Posterior cingulate gyrus (tissue), 11 donors: ENCODE results near the gene RAB39B.

ENCODE experiments used
- DNase-seq, 10 donors: peaks; one replicate each; pipeline versions ENCODE4 v3.0.0 to v3.0.0-alpha.2; 2020 to 2021; ENCODE audit warnings: mixed read lengths in 3 of 10
- intact Hi-C: fragments of 100-400 bp; cut with DNase I; formaldehyde crosslinking; loops from one replicate; pipeline ENCODE4 v1.15.1; 2023

The RAB39B gene

DNA sequence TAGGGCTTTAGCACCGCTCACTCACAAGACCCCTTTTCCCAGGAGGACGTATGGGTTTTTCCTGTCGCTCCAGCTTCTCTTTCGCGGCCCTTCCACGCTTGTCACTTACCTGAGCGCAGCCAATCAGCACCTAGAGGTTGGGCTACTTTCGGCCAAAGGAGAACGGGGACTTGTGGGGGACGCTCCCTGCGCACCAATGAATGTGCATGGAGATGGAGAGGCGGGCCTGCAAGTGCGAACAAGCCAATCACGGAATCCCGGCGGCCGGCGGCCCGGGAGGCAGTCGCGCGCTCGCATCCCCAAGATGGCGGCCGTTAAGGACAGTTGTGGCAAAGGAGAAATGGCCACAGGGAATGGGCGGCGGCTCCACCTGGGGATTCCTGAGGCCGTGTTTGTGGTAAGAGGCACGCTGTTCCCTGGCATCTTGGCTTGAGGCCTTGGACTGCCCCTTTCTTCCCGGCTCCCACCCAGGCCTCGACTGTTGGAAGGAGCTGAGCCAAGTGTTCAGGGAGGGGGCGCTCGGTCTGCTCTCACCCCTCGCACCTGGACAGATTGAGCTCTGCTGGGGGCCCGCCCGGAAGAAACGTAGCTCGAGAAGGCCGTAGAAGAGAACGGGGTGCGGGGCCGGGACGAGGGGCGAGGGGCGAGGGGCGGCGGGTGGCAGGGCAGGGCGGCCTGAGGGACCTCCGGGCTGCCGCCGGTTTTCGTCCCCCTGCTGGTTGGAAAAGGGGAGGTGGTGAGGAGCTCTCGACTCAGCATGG is 47.9 kb downstream of the RAB39B start, which contains the start of gene VBP1:
VBP1 (plus strand) TSS at position 282 of the 761 bp plus-strand sequence; CDS start at position 305, 23 bp downstream.
- intact Hi-C loops, result loop anchor here (10.0 kb wide), 1 partner anchor 142 kb away; the partner anchor contains the start of genes BRCC3, CMC4 and MTCP1

GRCh38 chrX:155215443-155216178 is 48.7 kb downstream of the RAB39B start:
- intact Hi-C loops, result loop anchor here (1.0 to 10.0 kb wide), 2 partner anchors 49 to 141 kb away; partner anchors contain the start of genes BRCC3, CMC4, MTCP1 and RAB39B
- DNase-seq, result no peak

More for the DNA sequence above, 47.9 kb downstream of the RAB39B start, which contains the start of gene VBP1:
- peak; percentile 84 to 99 (median 90) for DNase-seq

DNA sequence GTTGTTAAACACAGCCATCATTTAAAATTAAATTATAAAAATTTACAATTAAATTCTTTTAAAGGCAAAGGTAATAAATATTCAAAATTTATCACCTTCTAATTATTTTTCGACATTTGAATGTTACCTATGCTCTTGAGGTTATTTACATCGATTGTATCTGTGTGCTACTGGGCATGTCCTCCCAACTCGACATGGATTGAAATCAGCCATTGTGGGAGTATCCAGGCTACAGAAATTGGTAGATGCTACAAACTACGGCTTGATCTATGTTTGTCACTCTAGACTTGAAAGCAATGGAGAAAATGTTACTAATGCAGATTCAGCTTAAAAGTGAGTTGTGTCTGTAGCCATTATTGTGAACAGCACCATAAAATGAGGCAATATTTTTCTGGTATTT is 50.6 kb downstream of the RAB39B start:
- intact Hi-C loops, result loop anchor here (10.0 kb wide), 1 partner anchor 139 kb away; the partner anchor contains the start of genes BRCC3, CMC4 and MTCP1
- DNase-seq, result no peak

DNA sequence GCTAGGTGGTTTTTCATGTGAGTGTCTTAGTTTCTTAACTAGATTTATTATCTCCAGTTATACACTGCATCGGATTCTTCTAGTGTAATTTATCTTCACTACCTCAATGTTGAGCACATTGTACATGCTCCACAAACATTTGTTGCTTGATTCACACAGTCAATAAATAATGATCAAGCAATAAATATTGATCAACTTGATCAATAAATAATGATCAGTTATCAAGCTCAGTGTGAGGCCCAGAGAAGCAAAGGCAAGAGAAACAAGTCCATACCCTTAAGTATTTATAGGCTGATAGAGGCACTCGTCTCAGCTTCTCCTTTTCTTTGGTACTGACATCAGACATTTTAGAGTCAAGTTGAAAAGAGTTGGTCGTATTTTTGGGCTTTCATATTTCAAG is 53.1 kb downstream of the RAB39B start:
- DNase-seq, result no peak
- intact Hi-C loops, result loop anchor here (10.0 kb wide), 1 partner anchor 136 kb away; the partner anchor contains the start of genes BRCC3, CMC4 and MTCP1
